ENCODE results near the gene RDH14.
A peak's percentile ranks its signal among the peaks of the same experiment; 100 is the strongest.

- TF ChIP-seq POLR2AphosphoS5 (IDR thresholded peaks at IDR 0.05; ENCODE audit: low read depth) (no peak), CTCF (conservative IDR thresholded peaks at IDR 0.05; ENCODE audit: low read depth in 2 of 2) (0 out of 4 replicates have a peak, but pooled peaks of 1 of the 2 experiments have one; percentile 7), STAT1 (IDR thresholded peaks at IDR 0.05; ENCODE audit: unreplicated experiment) (no peak), CREB1 (CRISPR knock-in tag; IDR thresholded peaks at IDR 0.05; ENCODE audit: low read depth) (no peak), EZH2 (IDR thresholded peaks at IDR 0.05; ENCODE audit: low read depth, unreplicated experiment) (no peak), EZH2phosphoT487 (IDR thresholded peaks at IDR 0.05; ENCODE audit: unreplicated experiment) (no peak)
Measured at GRCh38 chr2:18566145-18566769, 5.8 kb upstream of the RDH14 start.
